ENCODE data around the gene NDUFS5.

NDUFS5 gene

GRCh38 chr1:38991638-38992411, 34.3 kb upstream of the NDUFS5 start:
- Histone ChIP-seq H3K27ac (peak overlapping the region; percentile 93), H3K4me3 (peak overlapping the region; percentile 90)
- DNase-seq (ENCODE audit: low spot score), result peak; percentile 77
- TF ChIP-seq CTCF (IDR thresholded peaks at IDR 0.05), result no peak

GRCh38 chr1:38992412-38993111, 33.6 kb upstream of the NDUFS5 start:
- H3K4me3 ChIP-seq, result peak overlapping the region; percentile 90
- no peak for TF ChIP-seq CTCF (IDR thresholded peaks at IDR 0.05)
- peak overlapping the region; percentile 93 for H3K27ac ChIP-seq
- DNase-seq (ENCODE audit: low spot score), result no peak

- TF ChIP-seq CTCF (IDR thresholded peaks at IDR 0.05), result no peak
- Histone ChIP-seq H3K27ac (no peak overlapping the region), H3K4me3 (no peak overlapping the region)
Measured at GRCh38 chr1:38994196-38994595, 32.0 kb upstream of the NDUFS5 start.

GRCh38 chr1:38997034-38997900, 28.9 kb upstream of the NDUFS5 start:
- no peak for TF ChIP-seq CTCF (IDR thresholded peaks at IDR 0.05)
- Histone ChIP-seq H3K27ac (no peak overlapping the region), H3K4me3 (no peak overlapping the region)
- no peak for DNase-seq (ENCODE audit: low spot score)

More at GRCh38 chr1:38994196-38994595, 32.0 kb upstream of the NDUFS5 start:
- no peak for DNase-seq (ENCODE audit: low spot score)

GRCh38 chr1:38997901-38998190, 28.3 kb upstream of the NDUFS5 start:
- H3K27ac ChIP-seq, result no peak overlapping the region
- no peak for DNase-seq (ENCODE audit: low spot score)
- H3K4me3 ChIP-seq, result no peak overlapping the region
- TF ChIP-seq CTCF (IDR thresholded peaks at IDR 0.05), result no peak

GRCh38 chr1:39001516-39002421, 24.4 kb upstream of the NDUFS5 start:
- no peak for DNase-seq (ENCODE audit: low spot score)
- H3K27ac ChIP-seq, result no peak overlapping the region
- no peak overlapping the region for H3K4me3 ChIP-seq
- no peak for TF ChIP-seq CTCF (IDR thresholded peaks at IDR 0.05)
